ENCODE measurements around the gene DPH2.

Gene DPH2

GRCh38 chr1:43993206-43993914, 23.6 kb downstream of the DPH2 start:
- H3K4me3 ChIP-seq: no peak overlapping the region
- H3K27ac ChIP-seq: no peak overlapping the region

- no peak overlapping the region for H3K4me3 ChIP-seq
- no peak overlapping the region for H3K27ac ChIP-seq
Measured at GRCh38 chr1:43994071-43994470, 24.3 kb downstream of the DPH2 start.

DNA sequence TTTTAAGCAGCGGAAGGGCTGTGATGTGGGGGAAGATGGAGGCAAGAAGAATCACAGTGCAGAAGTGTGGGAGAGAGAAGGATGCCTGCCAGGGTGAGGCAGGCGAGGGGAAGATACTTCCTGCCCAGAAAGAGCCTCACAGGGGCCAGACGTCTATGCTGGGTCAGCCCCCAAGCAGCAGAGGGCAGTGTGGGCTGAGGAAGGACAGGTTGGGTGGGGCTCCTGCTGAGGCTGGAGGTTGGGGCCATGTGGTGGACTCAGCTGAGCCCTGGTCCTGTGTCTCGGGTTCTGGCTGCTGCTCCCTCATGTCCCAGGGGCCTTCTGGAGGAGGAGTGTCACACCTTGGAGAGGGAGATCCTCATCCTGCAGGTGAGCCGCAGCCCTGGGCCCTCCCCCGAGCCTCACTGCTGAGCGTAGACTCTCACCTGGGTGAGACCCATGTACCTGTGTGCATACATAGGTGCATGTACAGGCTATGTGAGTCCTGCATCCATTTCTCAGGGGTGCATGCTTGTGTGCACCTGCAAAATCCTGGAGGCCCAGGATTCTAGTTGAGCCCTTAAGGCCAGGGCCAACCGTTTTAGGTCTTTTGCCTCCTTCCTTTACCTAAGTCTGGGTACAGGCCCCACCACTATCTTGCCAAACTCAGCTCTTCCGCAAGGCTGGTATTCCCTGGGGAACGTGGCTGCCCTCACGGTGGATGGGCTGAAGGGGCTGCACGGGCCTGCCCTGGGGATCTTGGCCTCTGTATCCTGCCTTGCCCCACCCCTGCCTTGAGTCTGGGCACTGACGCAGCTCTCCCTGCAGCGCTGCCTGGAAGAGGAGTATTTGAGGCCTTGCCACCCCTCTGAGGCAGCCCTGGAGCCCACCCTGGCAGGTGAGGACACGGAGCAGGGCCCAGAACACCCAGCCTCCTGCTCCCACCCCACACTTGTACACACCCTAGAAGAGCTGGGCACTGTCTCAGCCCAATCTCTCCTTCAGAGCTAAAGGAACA, 25.3 kb downstream of the DPH2 start:
- Histone ChIP-seq H3K27ac (no peak overlapping the region), H3K4me3 (no peak overlapping the region)

DNA sequence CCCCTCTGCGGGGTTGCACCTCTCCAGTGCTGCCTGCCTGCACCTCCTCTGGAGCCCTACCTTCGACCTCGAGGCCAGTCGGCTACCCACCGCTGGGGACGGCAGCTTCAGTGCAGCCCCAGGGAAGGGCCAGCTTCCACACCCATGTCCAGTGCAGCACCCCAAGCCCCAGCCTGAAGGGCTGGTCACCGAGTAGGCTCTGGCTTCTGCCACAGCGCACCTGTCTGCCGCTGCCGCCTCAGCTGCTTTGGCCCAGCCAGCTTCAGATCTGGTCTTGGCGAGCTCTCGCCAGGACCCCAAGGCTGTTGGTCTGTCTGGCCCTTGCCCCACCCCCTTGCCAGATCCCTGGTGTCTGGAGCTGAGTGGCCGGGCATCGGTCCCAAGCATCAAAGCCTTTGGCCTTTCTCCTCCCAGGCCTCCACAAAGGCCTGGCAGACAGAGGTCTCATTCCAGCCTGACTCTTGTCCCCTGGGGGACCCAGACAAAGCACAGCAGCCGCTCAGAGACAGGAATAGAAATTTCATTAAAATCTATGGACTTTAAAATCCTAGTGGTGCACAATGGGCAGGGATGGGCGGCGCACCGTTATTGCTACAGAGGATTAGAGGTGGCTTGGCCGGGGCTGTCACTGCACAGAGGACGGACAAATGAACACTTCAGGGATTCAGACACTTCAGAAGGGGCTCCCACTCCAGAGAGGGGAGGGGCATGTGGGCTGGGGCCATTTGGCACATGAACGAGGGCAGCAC, 26.3 kb downstream of the DPH2 start:
- Histone ChIP-seq H3K27ac (peak overlapping the region in 1 of 21 experiments; percentile 10), H3K4me3 (no peak overlapping the region)

DNA sequence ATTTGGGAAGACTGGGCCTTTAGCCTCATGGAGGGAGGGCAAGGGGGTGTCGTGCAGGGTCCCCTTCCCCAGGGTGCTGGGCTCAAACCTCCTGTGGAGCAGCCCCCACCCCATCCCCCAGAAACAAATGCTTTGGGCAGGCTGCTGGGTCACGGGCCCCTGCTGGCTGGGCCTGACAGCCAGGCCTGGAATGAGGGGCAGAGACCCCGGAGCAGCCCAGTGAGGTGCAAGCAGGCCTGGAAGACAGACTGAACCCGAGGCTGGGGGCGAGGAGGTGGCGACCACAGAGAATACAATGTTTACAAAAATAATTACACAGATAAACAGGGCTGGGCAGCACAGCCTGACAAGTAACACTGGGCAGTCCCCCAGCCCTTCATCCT, 26.9 kb downstream of the DPH2 start:
- Histone ChIP-seq H3K27ac (no peak overlapping the region), H3K4me3 (no peak overlapping the region)

DNA sequence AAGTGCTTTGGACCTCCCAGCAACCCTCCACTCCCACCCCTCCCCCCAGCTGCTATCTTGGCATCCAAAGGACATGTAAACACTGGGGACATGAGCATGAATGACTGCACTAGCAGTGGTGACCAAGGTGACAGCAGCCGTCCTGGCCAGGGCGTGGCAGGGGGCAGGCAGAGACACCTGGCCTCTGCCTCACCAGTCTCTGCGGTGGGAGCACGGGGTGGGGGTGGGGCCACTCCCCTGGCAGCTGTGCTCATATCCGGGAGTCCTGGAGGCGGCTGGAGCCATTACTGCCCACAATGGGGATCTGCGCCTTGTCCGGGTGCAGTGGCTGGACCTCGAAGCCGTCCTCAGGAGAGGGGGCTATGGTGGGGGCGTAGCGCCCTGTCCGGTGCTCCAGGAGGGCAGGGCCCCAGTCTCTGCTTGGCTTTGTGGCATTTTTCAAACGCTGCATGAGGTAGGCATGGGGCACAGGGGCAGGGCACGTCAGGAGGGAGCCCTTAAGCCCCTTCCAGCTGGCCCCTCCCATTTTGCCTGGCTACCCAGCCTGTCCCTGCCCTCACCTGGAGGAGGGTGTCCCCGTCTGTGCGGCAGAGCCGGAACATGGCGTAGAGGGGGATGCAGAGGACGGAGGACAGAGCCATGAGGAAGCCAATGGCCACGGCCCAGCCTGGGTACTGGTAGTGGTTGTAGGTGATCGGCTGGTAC, 27.6 kb downstream of the DPH2 start:
- no peak overlapping the region for H3K4me3 ChIP-seq

GRCh38 chr1:43998000-43998378, 28.2 kb downstream of the DPH2 start:
- H3K27ac ChIP-seq: no peak overlapping the region

More for the DNA sequence above, 27.6 kb downstream of the DPH2 start:
- H3K27ac ChIP-seq: no peak overlapping the region

DNA sequence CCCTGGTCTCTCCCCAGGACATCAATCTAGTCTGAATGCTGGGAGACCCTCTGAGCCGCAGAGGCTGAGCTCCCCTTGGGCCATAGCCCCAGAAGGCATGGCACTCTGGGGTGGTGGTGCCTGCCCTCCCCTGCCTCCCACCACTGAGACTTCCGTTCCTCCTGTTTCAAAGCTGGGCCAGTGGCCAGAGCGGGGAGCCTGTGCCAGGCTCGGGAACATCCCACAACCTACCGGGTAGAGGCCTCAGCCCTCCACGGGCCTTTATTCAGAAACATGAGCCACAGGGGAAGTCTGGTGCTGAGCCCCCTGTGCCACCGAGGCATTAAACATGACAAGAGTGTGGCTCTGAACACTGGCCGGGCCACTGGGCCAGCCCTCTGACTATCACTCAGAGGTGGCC, 29.6 kb downstream of the DPH2 start:
- Histone ChIP-seq H3K27ac (peak overlapping the region in 1 of 21 experiments; percentile 69), H3K4me3 (no peak overlapping the region)

More at GRCh38 chr1:43998000-43998378, 28.2 kb downstream of the DPH2 start:
- no peak overlapping the region for H3K4me3 ChIP-seq

DNA sequence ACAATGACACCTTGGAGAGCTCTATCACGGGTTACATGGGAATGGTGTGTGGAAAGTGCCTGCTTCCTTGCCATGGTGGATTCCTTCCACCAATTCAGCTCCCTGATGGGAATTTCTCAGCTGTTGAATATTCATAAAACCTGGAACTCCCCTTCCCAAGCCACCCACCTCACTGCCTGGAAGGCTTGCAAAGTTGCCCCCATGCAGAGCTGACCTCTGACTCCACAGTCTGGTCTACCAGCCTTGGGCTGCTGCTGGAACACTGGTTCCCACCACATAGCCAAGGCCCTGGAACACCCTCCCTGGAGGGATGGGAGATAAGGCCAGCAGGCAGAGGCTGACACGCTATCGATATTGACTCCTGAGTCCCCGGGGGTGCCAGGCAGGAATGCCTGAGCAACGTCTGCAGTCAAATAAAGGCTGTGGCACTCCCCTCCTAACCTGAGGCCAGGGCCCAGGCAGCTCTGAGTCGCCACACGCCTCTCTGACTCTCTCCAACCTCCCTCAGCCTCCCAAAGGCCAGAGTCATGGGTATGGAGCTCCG, 30.4 kb downstream of the DPH2 start:
- H3K27ac ChIP-seq: peak overlapping the region in 1 of 21 experiments; percentile 69
- no peak overlapping the region for H3K4me3 ChIP-seq

DNA sequence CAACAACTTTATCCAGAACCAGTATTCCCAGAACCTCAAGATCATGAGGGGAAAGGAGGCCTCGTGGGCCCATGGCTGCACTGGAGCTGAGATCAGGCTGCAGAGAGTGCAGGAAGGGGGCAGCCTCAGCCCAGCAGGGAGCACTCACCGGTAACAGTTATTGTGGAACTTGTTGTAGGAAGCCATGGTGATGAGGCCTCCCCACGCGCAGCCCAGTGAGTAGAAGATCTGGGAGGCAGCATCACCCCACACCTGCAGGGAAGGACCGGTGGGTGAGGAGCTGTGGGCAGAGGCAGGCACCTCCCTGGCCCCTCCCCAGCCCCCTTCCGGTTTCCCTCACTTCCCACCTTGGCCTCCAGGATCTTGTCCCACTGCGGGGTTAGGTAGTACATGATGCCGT, 32.4 kb downstream of the DPH2 start:
- Histone ChIP-seq H3K27ac (no peak overlapping the region), H3K4me3 (no peak overlapping the region)

- Histone ChIP-seq H3K4me3 (no peak overlapping the region), H3K27ac (no peak overlapping the region)
Measured at GRCh38 chr1:44002606-44003157, 32.9 kb downstream of the DPH2 start.

DNA sequence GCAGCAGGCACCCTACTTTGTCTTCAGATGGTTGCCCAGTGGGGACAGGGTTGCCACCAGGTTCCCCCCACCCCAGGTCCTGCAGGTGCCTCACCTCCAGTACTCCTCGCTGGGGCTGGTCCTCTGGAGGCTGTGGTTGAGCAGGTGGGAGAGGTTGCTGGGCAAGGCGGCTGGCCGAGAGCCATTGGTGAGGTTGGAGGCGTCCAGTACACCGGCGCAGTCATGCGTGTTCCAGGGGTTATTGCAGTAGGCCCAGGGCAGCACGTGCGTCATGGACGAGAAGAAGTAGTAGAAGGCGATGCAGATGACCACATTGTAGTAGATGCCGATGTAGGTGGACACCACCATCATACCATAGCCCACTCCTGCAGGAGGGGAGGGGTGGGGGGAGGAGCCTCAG, 38.4 kb downstream of the DPH2 start:
- H3K4me3 ChIP-seq: no peak overlapping the region
- H3K27ac ChIP-seq: peak overlapping the region in 1 of 21 experiments; percentile 44

GRCh38 chr1:44010935-44011471, 41.2 kb downstream of the DPH2 start:
- peak overlapping the region in 3 of 21 experiments; percentile 39 to 86 (median 69) for H3K27ac ChIP-seq

DNA sequence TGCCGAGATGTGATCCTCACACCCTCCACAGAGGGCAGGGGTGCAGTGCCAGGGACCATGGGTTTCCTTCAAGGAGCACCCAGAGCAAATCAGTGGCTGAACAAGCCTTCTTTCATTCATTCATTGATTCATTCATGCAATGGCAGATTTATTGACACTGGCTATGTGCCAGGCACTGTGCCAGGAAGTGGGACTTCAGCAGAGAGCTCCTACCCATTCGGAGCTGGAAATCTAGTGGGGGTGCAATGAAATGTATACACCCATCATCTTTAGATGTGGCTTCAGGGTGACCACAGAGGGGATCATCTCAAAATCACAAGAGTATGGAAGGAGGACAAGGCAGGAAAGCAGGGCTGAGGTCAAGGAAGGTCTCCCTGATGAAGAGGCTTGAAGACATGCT, 42.6 kb downstream of the DPH2 start:
- Histone ChIP-seq H3K4me3 (no peak overlapping the region), H3K27ac (peak overlapping the region in 1 of 21 experiments; percentile 86)

More at GRCh38 chr1:44010935-44011471, 41.2 kb downstream of the DPH2 start:
- no peak overlapping the region for H3K4me3 ChIP-seq

DNA sequence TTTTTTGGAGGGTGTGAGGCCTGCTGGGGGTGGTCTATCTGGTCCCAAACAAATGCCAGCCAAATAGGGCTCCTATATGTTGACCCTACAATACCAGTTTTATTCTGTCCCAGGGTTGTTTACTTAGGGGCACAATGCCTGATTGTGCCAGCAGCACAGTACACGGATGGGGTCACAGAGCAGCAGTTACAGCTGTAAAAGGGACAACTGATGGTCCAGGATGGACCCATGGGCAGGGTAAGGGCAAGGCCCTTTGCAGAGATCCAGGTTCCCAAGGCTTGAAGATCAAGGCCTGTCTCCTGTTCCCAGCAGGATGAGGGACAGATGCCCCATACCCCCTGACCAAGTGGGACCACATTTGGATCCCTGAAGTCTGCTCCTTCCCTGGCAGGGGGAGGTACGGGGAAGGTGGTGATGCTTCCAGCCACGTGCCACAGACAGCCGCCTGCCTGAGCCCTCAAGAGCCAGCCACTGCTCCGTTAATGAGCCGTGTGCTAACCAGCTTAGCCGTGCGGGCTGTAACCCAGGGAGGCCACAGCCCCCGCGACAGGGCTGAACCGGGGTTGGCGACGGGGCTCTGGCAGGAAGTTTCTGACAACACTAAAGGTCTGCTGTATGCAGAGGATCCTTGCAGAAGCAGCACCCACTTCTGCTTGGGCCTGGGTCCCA, 43.3 kb downstream of the DPH2 start:
- Histone ChIP-seq H3K27ac (peak overlapping the region in 2 of 21 experiments; percentile 72 to 86), H3K4me3 (no peak overlapping the region)

DNA sequence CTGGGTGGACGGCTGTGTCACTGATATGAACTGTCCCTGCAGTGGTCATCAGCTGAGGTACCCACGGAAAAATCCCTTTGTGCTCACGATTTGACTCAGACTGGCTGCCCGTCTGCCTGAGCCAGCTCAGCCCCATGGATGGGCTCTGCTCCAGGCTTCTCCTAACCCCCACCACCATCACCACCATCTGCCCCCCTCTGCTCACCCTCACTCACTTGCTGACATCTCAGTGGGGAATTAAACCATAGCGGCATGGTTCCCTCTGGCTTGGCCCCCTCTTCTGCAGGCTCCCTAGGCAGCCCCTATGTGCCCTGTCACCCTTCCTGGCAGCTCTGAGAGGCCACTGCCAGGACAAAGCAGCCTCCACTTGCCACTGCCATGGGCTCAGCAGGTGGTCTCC, 44.1 kb downstream of the DPH2 start:
- Histone ChIP-seq H3K4me3 (no peak overlapping the region), H3K27ac (peak overlapping the region in 2 of 21 experiments; percentile 72 to 86)

- H3K27ac ChIP-seq: peak overlapping the region in 3 of 21 experiments; percentile 43 to 86 (median 72)
- H3K4me3 ChIP-seq: no peak overlapping the region
Measured at GRCh38 chr1:44014365-44015104, 44.7 kb downstream of the DPH2 start.

Data from skin epidermis (tissue), 12 donors.